T-helper 1 cell treated with Interleukin-12 subunit alpha and Interleukin-12 subunit beta and Interleukin-4 antibody, amounts not matched to agents 30 μg/mL and 1 μg/mL, for 36 hours (primary cell): ENCODE results near the gene TPH2.

Experiments
- H3K27ac Mint-ChIP-seq: one replicate; pipeline ENCODE4 v1.8.0; 2021; ENCODE audit warnings: mild to moderate bottlenecking, mixed read lengths
- H3K27me3 Mint-ChIP-seq: one replicate; pipeline ENCODE4 v1.8.0; 2021; ENCODE audit warnings: low read depth, mixed read lengths
- H3K36me3 Mint-ChIP-seq: one replicate; pipeline ENCODE4 v1.8.0; 2021; ENCODE audit warnings: low read depth, mixed read lengths
- H3K4me1 Mint-ChIP-seq: one replicate; pipeline ENCODE4 v1.8.0; 2021; ENCODE audit warnings: low read depth, mixed read lengths
- H3K4me3 Mint-ChIP-seq: one replicate; pipeline ENCODE4 v1.8.0; 2021; ENCODE audit warnings: mild to moderate bottlenecking, moderate library complexity, mixed read lengths
- H3K9me3 Mint-ChIP-seq: one replicate; pipeline ENCODE4 v1.8.0; 2021; ENCODE audit warnings: mixed read lengths

The TPH2 gene

DNA sequence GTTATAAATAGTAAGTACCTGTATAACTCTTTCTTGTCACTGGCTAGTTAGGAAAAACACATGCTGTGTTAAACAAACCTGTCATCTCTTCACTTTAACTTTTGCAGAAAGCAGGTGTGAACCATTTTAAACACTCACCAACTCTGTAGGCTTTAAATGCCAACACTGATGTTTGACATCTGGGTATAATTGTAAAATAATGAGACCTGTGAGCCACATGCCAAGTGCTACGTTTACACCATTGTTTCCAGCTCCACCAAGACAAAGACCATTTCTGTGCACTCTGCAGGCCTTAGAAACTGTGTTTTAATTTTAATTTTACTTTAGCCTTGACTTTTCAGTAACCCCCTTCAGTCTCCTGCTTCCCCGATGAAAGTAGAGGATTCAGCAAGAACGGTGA, 11.0 kb downstream of the TPH2 start:
- H3K27ac Mint-ChIP-seq, result no peak overlapping the region
- peaks cover 16% of the 10 kb centered on the region for H3K27me3 Mint-ChIP-seq
- H3K9me3 Mint-ChIP-seq, result no peaks in the 10 kb centered on the region
- no peaks in the 10 kb centered on the region for H3K4me1 Mint-ChIP-seq
- H3K4me3 Mint-ChIP-seq, result no peak overlapping the region
- H3K36me3 Mint-ChIP-seq, result no peaks in the 10 kb centered on the region

DNA sequence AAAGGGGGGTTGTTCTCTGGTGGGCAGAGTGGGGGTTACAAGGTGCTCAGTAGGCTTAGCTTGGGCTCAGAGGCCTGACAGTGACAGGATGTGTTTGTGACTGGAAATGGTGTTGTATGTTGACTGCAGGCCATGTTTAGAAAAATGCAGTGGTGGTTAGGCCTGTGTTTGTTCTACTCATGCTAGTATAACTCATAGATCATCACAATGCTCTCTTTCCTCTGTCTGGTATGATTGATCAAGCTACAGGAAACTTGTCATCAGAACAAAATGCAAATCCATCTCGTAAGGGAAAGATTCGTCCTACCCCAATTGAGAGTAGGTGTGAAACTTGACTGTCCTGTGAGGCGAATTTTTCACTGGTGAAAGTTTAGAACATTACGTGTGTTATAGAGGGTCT, 11.8 kb downstream of the TPH2 start:
- no peaks in the 10 kb centered on the region for H3K36me3 Mint-ChIP-seq
- no peak overlapping the region for H3K4me3 Mint-ChIP-seq
- no peaks in the 10 kb centered on the region for H3K9me3 Mint-ChIP-seq
- H3K4me1 Mint-ChIP-seq, result no peaks in the 10 kb centered on the region
- H3K27ac Mint-ChIP-seq, result no peak overlapping the region
- H3K27me3 Mint-ChIP-seq, result peaks cover 10% of the 10 kb centered on the region

DNA sequence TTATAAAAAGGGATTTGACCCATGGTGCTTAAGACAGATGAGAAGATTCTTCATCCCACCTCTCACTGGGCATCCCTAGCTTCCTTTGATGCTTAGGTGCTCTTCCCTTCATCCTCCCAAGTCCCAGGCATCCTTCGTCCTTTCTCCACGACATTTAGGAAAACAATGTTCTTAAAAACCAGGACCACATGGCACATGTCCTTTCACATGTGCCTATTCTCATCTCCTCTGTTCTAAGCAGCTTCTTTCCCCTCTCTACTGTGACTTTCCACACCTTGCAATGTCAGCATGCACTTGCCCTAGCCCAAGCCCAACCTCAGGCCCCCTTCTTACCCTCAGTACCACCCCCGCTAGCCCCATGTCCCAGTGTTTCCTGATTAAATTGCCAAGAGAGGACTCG, 12.2 kb downstream of the TPH2 start:
- H3K36me3 Mint-ChIP-seq, result no peaks in the 10 kb centered on the region
- H3K9me3 Mint-ChIP-seq, result no peaks in the 10 kb centered on the region
- no peak overlapping the region for H3K4me3 Mint-ChIP-seq
- no peaks in the 10 kb centered on the region for H3K4me1 Mint-ChIP-seq
- peaks cover 8% of the 10 kb centered on the region for H3K27me3 Mint-ChIP-seq
- no peak overlapping the region for H3K27ac Mint-ChIP-seq

DNA sequence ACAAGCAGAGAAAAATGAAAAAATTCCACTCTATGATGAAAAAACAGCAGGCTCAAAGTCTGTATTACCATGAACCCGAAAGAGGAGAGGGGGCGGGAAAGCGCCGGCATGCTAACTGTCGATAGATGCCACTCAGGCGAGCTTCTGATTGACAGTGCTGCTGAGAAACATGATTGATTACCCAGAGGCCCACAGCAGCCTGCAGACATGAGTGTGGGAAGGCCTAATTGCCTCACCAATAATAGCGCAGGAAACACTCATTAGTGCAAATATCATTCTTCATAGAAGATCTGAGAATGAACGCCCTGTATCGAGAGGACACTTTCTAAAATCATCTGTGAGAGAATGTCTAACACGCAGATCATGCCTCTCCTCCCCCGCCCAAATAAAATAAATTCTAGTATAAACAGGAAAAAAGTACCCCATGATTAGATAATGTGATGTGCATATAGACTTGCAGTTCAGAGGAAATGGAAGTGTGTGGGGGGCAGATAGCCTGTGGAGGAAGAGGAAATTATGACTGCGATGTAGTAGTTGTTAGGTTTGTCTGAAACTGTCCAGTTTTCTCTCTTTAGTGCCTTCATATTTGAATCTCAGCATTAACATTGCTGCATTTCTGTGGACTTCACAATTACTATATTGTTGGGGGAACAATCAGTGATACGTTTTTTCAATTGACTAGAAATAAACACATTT, 15.6 kb downstream of the TPH2 start:
- Mint-ChIP-seq H3K27ac (no peak overlapping the region), H3K9me3 (no peaks in the 10 kb centered on the region), H3K4me3 (no peak overlapping the region), H3K4me1 (no peaks in the 10 kb centered on the region), H3K36me3 (no peaks in the 10 kb centered on the region), H3K27me3 (peaks cover 8% of the 10 kb centered on the region)

DNA sequence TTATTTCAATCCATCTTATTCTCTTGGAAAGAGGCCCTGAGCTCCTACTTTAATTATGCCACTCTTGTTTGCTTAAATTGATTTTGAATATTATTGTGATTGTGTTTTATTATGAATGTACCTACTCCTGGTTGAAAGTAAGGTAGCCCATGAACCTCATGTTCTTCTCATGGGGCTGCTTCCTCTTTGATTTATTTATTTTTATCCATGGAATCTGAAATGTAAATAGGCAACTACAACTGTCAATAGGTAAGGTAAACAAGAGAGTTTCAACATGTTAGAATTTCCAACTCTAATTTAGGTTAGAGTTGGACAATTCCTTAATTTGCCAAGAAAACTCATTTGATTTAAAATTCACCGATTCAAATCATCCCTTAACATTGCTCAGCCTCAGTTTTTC, 16.2 kb downstream of the TPH2 start:
- Mint-ChIP-seq H3K9me3 (no peaks in the 10 kb centered on the region), H3K27me3 (peaks cover 8% of the 10 kb centered on the region), H3K4me3 (no peak overlapping the region), H3K27ac (no peak overlapping the region), H3K36me3 (no peaks in the 10 kb centered on the region), H3K4me1 (no peaks in the 10 kb centered on the region)

DNA sequence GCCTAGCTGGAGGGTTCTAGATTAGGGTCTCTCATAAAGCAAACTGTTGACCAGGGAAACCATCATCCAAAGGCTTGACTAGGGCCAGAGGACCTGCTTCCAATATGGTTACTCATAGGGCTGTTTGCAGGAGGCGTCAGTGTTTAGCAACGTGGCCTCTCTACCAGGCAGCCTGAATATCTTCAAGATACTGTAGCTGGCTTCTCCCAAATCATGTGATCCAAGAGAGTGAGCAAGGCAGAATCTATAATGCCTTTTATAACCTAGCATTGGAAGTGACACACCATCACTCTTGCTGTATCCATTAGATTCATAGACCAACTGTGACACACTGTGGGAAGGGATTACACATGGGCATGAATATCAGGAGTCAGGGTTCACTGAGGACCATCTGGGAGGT, 17.3 kb downstream of the TPH2 start:
- Mint-ChIP-seq H3K9me3 (no peaks in the 10 kb centered on the region), H3K27me3 (peaks cover 8% of the 10 kb centered on the region), H3K27ac (no peak overlapping the region), H3K36me3 (no peaks in the 10 kb centered on the region), H3K4me3 (no peak overlapping the region), H3K4me1 (no peaks in the 10 kb centered on the region)

DNA sequence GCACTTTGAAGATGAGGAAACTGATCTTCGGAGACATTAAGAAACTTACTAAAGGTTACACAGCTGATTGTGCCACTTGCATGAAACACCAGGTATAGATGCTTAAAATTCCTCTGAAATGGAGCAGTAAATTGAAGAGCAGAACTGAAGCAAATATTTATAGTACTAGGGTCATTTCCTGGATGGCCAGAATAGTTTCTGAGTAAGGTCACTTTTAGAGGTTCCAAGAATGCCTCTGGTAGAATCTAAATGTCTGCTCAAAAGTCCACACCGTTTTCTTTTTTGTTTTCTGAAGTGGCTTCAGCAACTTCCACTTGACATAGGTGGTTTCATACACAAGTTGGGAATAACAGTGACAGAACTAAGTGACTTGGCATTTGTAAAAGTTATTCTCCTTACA, 19.4 kb downstream of the TPH2 start:
- H3K4me3 Mint-ChIP-seq, result no peak overlapping the region
- no peaks in the 10 kb centered on the region for H3K9me3 Mint-ChIP-seq
- peaks cover 13% of the 10 kb centered on the region for H3K27me3 Mint-ChIP-seq
- no peak overlapping the region for H3K27ac Mint-ChIP-seq
- no peaks in the 10 kb centered on the region for H3K4me1 Mint-ChIP-seq
- H3K36me3 Mint-ChIP-seq, result no peaks in the 10 kb centered on the region

DNA sequence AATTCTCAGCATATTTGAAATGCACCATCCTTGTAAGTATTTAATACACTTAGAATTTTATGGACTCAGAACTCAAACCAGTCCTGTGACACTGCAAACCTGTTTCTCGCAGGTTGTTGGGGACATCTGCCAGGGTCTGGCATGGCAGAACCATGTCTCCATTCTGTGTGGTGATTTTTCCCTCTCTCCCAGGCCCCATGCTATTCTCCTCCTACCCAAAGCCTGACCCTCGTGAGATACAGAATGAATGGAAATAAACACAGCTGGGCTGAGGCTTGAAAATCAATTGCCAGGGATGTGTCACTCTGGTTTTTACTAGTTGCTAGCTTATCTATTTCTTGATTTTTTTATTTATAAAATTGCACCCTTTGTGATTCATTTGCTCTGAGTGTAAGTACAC, 19.8 kb downstream of the TPH2 start:
- H3K27me3 Mint-ChIP-seq, result peaks cover 13% of the 10 kb centered on the region
- no peaks in the 10 kb centered on the region for H3K9me3 Mint-ChIP-seq
- H3K4me3 Mint-ChIP-seq, result no peak overlapping the region
- H3K36me3 Mint-ChIP-seq, result no peaks in the 10 kb centered on the region
- no peak overlapping the region for H3K27ac Mint-ChIP-seq
- H3K4me1 Mint-ChIP-seq, result no peaks in the 10 kb centered on the region

DNA sequence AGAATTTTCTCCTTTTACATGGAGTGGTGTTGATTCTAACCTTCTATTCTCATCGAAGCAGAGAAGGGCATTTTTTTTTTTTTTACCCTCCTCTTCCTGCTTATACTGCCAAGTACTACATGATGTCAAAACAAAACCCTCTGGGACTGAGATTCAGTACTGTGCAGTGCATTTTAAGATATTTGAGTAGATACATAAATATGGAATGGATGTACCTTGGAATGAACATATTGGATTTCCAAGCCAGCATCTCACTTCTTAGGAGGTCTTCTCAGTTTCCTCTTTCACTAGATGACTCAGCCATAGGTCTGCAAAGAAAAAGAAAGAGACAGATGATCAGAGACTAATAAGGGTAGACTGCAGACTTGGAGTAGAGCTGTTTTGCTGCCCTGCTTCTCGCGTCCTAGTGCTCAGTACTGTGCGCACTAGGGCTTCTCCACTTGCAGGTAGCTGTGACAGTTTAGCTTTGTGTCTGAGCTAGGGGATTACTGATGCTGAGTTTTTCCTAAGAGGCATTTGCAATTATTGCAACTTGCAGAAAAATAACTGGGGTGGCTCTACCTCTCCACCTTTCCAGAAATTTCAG, 20.4 kb downstream of the TPH2 start:
- H3K4me1 Mint-ChIP-seq, result no peaks in the 10 kb centered on the region
- H3K4me3 Mint-ChIP-seq, result no peak overlapping the region
- H3K36me3 Mint-ChIP-seq, result no peaks in the 10 kb centered on the region
- no peak overlapping the region for H3K27ac Mint-ChIP-seq
- peaks cover 13% of the 10 kb centered on the region for H3K27me3 Mint-ChIP-seq
- no peaks in the 10 kb centered on the region for H3K9me3 Mint-ChIP-seq

DNA sequence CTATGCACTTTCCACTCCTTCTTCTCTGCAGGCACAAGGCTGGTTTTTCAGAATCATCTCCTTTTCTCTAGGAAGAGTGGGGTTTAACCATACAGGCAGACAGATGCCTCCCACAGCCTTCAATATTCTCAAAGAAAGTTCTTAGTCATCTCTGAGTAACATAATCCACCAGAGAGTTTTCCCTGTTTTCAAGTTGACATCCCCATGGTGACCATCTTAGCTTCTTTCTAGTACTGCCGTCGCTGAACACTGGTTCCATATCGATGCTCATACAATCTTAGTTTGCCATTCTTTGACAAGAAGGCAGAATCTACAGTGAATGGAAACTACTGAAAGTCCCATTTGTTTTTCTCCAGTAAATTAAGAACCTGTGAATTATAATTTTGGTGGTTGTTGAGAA, 28.6 kb downstream of the TPH2 start:
- H3K9me3 Mint-ChIP-seq, result no peaks in the 10 kb centered on the region
- no peaks in the 10 kb centered on the region for H3K4me1 Mint-ChIP-seq
- H3K4me3 Mint-ChIP-seq, result no peak overlapping the region
- H3K27me3 Mint-ChIP-seq, result peaks cover 23% of the 10 kb centered on the region
- H3K36me3 Mint-ChIP-seq, result no peaks in the 10 kb centered on the region
- H3K27ac Mint-ChIP-seq, result no peak overlapping the region

DNA sequence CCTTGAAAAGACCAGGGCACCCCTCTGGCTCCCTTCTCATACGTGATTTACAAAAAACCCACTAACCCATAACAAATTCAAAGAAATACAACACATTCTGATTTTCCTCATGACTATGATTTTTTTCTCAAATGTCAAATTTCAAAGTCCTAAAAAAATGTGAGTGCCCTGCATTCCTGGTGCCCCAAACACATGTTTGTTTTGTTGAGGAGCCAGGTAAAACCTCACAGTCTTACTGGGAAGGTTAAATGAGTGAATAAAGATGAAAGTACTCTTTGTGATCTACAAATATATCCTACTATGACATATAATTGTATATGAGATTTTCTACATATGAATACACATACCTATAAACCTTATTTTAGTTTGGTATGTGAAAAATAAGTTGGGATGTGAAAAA, 30.7 kb downstream of the TPH2 start:
- Mint-ChIP-seq H3K27me3 (peaks cover 23% of the 10 kb centered on the region), H3K4me3 (no peak overlapping the region), H3K4me1 (peaks cover 3% of the 10 kb centered on the region), H3K9me3 (no peaks in the 10 kb centered on the region), H3K27ac (no peak overlapping the region), H3K36me3 (no peaks in the 10 kb centered on the region)

DNA sequence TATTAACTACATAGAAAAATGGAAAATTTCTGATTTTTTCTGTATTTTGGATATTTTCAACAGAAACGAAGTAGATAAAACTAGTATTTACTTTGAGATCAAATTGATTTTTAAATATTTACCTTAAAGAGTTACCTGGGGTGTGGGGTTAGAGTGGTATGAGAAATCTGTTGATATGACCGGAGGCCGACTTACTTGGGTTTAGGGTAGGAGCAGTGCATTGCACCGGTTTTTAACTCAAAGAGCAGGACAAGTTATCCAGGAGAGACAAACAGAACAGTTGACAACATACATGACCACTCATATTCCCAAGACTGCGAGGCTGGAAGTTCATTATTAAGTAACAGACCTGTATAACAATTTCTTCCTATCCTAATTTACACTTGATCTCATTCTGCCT, 31.4 kb downstream of the TPH2 start:
- Mint-ChIP-seq H3K4me1 (peaks cover 3% of the 10 kb centered on the region), H3K27me3 (peaks cover 23% of the 10 kb centered on the region), H3K9me3 (no peaks in the 10 kb centered on the region), H3K4me3 (no peak overlapping the region), H3K27ac (no peak overlapping the region), H3K36me3 (no peaks in the 10 kb centered on the region)

DNA sequence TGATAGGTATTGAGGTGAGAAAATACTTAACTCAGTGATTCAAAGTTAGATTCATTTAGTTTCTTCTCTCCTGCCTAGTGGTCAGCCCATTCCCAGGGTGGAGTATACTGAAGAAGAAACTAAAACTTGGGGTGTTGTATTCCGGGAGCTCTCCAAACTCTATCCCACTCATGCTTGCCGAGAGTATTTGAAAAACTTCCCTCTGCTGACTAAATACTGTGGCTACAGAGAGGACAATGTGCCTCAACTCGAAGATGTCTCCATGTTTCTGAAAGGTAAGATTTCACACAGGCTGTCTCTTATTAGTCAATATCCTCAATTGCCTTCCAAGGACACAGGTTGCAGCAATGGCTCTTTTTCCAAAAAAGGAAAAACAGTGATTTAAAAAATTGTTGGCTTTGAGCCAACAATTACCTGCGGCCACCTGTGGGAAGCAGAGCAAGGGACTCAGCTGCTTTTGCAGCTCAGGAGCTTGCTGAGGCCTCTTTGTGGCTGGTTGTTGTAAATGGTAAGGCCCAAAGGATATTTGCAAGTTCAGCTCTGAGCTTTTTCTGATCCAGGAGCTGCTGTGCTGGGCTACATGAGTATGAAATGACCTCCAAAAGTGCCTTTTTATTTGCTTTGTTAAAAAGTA, 33.9 kb downstream of the TPH2 start:
- peaks cover 14% of the 10 kb centered on the region for H3K27me3 Mint-ChIP-seq
- H3K9me3 Mint-ChIP-seq, result no peaks in the 10 kb centered on the region
- H3K4me3 Mint-ChIP-seq, result no peak overlapping the region
- no peak overlapping the region for H3K27ac Mint-ChIP-seq
- H3K36me3 Mint-ChIP-seq, result no peaks in the 10 kb centered on the region
- peaks cover 3% of the 10 kb centered on the region for H3K4me1 Mint-ChIP-seq

DNA sequence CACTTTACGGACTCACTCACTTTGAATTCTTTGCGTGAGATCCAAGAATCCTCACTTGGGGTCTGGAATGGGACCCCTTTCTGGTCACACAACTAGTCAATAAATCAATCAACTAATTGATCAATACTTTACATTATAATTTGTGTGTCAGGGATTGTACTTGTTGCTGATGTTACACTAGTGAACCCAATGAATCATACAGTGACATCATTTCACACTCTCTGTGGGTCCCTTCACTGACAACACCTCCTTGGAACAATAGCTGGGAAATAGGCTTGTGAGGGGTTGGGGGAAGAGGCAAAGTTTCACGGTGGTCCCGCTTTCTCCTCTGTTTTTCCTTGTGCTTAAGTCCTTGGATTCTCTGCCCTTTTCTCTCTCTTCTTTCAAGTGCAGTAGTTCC, 35.0 kb downstream of the TPH2 start:
- peaks cover 11% of the 10 kb centered on the region for H3K27me3 Mint-ChIP-seq
- no peak overlapping the region for H3K27ac Mint-ChIP-seq
- H3K4me3 Mint-ChIP-seq, result no peak overlapping the region
- H3K9me3 Mint-ChIP-seq, result no peaks in the 10 kb centered on the region
- no peaks in the 10 kb centered on the region for H3K36me3 Mint-ChIP-seq
- H3K4me1 Mint-ChIP-seq, result peaks cover 3% of the 10 kb centered on the region

DNA sequence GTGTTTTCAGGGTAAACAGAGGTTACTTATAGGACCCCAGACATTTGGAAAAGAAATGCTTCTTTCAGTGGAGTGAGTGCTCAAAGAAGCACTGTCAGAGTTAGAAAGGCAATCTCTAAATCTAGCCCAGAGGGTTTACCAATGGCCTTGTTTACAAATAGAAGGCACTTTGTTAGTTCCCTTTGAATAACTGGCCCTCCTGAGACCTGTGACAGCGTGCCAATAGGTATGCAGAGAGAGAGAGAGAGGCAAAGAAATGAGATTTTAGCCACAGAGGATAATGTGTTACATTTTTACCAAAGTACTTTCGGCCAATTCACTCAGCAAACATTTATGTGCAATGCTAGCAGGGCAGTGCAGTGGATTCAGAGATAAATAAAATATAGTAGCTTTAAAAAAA, 41.9 kb downstream of the TPH2 start:
- H3K9me3 Mint-ChIP-seq, result no peaks in the 10 kb centered on the region
- H3K4me1 Mint-ChIP-seq, result no peaks in the 10 kb centered on the region
- no peak overlapping the region for H3K4me3 Mint-ChIP-seq
- no peaks in the 10 kb centered on the region for H3K27me3 Mint-ChIP-seq
- H3K36me3 Mint-ChIP-seq, result no peaks in the 10 kb centered on the region
- H3K27ac Mint-ChIP-seq, result no peak overlapping the region
